Inflammatory macrophage treated with lipopolysaccharide for 4 hours (primary cell): ENCODE results near the gene POLR2J.
A peak's percentile ranks its signal among the peaks of the same experiment; 100 is the strongest.
"Not testable (repeated sequence)": the region's sequence is repeated elsewhere in the genome, so short reads cannot be mapped to it uniquely, and the experiment has no call there.

Experiments used
- DNase-seq: peaks from one replicate; pipeline ENCODE4 v3.0.0-alpha.2; 2020

The POLR2J gene

GRCh38 chr7:102478314-102479208, at the start of gene POLR2J:
Gene POLR2J, minus strand, starts transcription at chr7:102478922. Its CDS starts 62 bp downstream, at chr7:102478860.
- peak; percentile 37 for DNase-seq

- DNase-seq: not testable (repeated sequence)
Measured at GRCh38 chr7:102527822-102528793, 49.4 kb upstream of the POLR2J start.

DNA sequence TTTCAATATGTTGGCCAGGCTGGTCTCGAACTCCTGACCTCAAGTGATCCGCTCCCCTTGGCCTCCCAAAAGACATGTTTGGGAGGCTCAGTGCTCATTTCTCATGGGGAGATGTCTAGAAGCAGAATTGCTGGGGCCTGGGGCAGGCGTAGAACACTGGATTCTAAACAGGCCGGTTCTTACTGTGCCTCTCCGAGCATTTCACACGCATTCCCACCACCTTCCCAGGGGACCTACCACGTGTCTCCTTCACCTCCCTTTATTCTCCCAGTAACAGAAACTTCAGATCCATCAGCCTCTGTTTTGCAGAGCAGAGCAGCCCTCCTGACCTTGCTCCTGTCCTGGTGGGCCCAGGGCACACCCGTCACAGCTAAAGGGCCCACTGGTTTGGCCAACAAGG, 48.5 kb upstream of the POLR2J start:
- not testable (repeated sequence) for DNase-seq

GRCh38 chr7:102524803-102525202, 46.1 kb upstream of the POLR2J start:
- not testable (repeated sequence) for DNase-seq

DNA sequence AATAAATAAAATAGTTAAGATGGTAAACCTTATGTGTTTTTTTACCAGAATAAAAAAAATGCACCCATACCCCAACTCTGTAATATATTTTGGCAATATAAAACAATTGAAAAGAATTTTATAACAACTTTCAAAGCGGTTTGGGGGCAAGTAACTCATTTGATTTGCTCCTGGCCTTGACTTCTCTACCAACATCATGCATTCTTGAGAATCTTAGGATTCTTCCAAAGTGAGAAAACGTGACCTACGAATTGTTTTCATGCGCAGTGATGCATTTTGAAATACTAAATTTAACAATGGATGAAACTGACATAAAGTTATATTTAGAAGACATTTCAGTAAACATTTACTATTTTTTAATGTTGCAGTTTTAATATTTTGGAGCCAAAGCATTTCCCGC, 42.1 kb upstream of the POLR2J start:
- not testable (repeated sequence) for DNase-seq

DNA sequence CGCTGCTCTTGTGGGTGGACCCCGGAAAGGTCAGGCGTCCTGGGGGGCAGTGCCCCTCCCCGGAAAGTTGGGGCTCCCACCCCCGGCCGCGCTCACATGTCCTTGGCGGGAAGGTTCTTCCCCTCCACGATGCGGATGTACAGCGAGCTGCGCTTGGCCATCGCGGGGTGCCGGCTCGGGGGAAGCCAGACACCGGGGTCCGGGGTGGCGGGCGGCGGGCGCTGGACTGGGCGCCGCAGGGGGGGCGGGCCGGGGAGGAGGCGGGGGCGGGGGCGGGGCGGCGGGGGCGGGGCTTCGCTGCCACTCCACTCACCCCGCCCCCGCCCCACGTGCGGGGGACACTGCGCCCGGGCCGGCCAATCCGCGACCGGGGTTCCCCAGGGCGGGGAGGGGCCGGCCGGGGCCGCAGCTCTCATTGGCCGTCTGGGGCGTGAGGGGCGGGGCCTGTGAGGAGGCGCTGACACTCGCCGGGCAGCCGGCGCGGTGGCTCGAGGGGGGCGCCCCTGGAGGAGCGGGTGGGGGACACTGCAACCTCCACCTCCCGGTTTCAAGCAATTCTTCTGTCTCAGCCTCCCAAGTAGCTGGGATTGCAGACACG, 38.9 kb upstream of the POLR2J start, which contains the start of gene RASA4B:
RASA4B (minus strand) TSS at position 228 of the 598 bp plus-strand sequence; CDS start at position 161, 67 bp downstream.
- DNase-seq: not testable (repeated sequence)

- not testable (repeated sequence) for DNase-seq
Measured at GRCh38 chr7:102516951-102517350, 38.2 kb upstream of the POLR2J start.

GRCh38 chr7:102515889-102516288, 37.2 kb upstream of the POLR2J start:
- DNase-seq: not testable (repeated sequence)

DNA sequence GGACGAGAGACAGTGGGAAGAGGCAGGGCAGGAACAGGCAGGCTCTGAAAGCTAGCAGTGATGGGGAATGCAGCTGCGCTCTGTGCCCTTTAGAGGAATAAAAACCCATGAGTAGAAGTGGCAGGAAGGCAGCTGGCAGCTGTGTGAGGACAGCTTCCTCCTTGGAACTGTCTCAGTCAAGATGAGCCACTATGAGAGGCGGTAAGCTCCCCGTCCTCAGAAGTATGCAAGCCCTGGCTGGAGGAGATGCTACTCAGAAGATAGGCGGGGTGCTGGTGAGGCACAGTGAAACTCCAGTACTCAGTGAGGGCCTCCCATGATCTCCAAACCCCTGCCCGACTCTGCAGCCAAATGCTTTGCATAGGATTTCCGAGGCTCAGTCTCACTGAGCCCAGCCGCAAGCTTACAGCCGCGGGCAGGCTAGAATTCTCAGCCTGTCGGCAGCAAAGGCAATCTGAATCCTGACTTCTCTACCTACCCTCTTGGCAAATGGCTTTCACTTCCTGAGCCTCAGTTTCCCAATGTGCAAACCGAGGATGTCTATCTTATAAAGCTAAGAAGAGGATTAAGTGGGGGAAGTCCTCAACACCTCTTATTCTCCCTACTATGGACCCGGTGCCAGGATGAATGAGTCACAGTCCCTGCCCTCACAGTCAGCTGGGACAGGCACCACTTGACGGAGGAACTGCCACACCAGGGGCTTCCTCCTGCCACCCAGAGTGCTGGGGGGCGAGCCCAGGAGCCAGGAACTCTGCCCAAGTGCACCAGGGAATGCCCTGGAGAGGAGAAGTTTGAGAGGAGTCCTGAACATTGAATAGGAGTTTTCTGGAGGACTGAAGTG, 36.4 kb upstream of the POLR2J start:
- DNase-seq: not testable (repeated sequence)

GRCh38 chr7:102512642-102513221, 34.0 kb upstream of the POLR2J start:
- peak; percentile 50 for DNase-seq

DNA sequence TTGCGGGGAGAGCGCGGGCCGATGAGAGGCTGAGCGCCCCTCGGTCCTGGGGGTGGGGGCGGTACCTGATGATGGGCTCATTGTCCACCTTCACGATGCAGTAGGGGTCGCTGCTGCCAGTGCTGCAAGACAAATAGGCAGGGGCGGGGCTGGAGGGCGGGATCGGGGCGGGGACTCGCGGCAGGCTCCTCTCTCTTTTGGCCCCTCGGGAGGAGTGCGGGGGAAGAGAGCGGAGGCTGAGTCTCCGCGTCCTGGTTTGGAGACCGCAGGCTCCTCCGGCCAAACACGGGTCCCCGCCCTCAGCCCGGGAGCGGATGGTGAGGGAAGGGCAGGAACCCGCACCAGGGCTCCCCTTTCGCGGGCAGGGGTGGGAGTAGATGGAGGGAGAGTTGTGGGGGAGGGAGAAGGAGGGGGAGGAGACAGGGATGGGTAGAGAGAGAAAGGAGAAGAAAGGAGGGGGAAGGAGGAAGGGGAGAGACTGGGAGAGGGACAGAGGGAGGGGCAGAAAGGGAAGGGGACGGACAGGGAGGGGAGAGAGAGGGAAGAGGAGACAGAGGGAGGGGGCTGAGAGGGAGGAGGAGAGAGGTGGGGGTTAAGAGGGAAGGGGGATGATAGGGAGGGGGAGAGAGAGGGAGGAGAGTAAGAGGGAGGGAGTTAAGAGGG, 33.3 kb upstream of the POLR2J start:
- DNase-seq: not testable (repeated sequence)

DNA sequence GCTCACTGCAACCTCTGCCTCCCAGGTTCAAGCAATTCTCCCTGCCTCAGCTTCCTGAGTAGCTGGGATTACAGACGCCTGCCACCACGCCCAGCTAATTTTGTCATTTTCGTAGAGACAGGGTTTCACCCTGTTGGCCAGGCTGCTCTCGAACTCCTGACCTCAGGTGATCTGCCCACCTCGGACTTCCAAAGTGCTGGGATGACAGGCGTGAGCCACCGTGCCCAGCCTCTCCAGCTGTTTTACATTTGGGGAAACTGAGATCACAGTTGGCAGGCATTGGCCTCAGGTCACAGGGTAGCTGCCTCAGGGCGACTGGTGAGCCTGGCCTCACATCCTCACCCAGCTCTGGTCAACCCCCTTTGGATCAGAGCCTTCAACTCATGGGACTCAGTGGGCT, 31.9 kb upstream of the POLR2J start:
- not testable (repeated sequence) for DNase-seq

GRCh38 chr7:102507410-102508088, 28.8 kb upstream of the POLR2J start:
- not testable (repeated sequence) for DNase-seq

DNA sequence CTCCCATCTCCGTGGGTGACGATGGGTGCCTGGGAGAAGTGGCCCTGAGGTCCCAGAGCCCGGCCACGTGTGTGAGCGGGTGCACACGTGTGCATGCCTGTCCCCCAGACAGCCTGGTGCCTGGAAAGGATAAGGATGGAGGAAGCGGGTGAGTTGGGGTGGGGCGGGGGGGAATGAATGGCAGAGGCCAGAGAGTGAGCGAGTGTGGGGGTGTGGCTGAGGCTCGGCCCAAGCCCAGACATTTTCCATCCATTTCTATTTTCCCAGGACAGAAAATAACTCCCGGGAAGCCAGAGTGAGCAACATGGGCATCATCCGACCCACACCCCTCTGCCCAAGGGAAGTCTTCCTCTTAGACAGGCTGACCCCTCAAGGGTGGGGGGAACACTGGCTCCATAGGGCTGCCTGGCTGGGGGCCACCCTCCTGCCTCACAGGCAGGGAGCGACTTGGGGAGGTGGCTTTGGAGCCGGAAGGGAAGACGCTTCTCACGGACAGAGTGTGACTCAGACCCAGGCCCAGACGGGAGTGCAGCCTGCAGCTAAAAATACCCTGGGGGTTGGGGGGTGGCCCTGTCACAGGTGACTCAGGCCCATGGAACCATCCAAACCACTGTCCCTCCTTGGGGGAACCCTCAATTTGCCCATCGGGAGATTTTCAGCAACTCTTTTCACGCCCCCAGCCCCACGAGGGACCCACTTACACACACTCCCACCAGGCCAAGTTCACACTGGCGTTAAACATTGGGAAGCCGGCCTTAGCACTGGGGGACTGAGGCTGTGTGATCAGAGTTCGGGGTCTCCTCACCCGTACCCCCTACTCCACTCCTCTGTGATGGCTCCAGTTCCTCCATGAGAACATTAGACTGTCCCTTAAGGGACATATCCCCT, 26.8 kb upstream of the POLR2J start:
- not testable (repeated sequence) for DNase-seq

GRCh38 chr7:102503141-102503540, 24.4 kb upstream of the POLR2J start:
- DNase-seq: not testable (repeated sequence)

DNA sequence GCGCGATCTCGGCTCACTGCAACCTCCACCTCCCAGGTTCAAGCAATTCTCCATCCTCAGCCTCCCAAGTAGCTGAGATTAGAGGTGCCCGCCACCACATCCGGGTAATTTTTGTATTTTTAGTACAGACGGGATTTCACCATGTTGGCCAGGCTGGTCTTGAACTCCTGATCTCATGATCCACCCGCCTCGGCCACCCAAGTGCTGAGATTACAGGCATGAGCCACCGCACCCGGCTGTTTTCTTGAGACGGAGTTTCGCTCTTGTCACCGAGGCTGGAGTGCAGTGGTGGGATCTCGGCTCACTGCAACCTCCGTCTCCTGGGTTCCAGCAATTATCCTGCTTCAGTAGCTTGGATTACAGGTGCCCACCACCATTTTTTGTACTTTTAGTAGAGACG, 19.6 kb upstream of the POLR2J start:
- not testable (repeated sequence) for DNase-seq

GRCh38 chr7:102497308-102497707, 18.6 kb upstream of the POLR2J start:
- not testable (repeated sequence) for DNase-seq

- not testable (repeated sequence) for DNase-seq
Measured at GRCh38 chr7:102496861-102497260, 18.1 kb upstream of the POLR2J start.
